Fibroblast of lung (primary cell): ENCODE results near the gene SUPT4H1. TPM values are rescaled to one million over a fixed set of nuclear protein-coding genes. Genes with fewer than 3 reads are reported as not detected.

Source experiments
- DNase-seq, 2 donors: peaks; one replicate each; pipeline versions ENCODE4 v3.0.0 to v3.0.0-alpha.2; 2010; ENCODE audit warnings: low read depth in 2 of 2
- H2AFZ ChIP-seq: 2 replicates; pipeline ENCODE4 v1.5.1; 2012; ENCODE audit warnings: low read length, control low read depth, inconsistent platforms
- H3K27ac ChIP-seq: 2 replicates; pipeline ENCODE4 v1.5.1; 2011; ENCODE audit warnings: low read length, control low read depth; ENCODE audit not compliant: insufficient read depth
- H3K27me3 ChIP-seq: 2 replicates; pipeline ENCODE4 v1.5.1; 2011; ENCODE audit warnings: mild to moderate bottlenecking, low read length; ENCODE audit not compliant: control insufficient read depth, insufficient read depth
- H3K36me3 ChIP-seq: 2 replicates; pipeline ENCODE4 v1.5.1; 2011; ENCODE audit warnings: low read length; ENCODE audit not compliant: control insufficient read depth, insufficient read depth
- H3K4me1 ChIP-seq: 2 replicates; pipeline ENCODE4 v1.5.1; 2011; ENCODE audit warnings: low read length; ENCODE audit not compliant: control insufficient read depth, insufficient read depth; ENCODE audit errors: extremely low read depth
- H3K4me2 ChIP-seq: 2 replicates; pipeline ENCODE4 v1.5.1; 2011; ENCODE audit warnings: low read length, control low read depth; ENCODE audit not compliant: insufficient read depth; ENCODE audit errors: extremely low read depth
- H3K4me3 ChIP-seq, 4 experiments: fragments of 200-600 bp in 1 of 4; sonication (generic) in 1 of 4; replicated peaks in 1 of 4; 2 replicates each; pipeline ENCODE4 v1.5.1; 2011 to 2016; ENCODE audit warnings: low read length in 4 of 4, low read depth in 3 of 4, mild to moderate bottlenecking in 3 of 4, control low read depth in 2 of 4, inconsistent platforms in 1 of 4, mixed read lengths in 1 of 4; ENCODE audit not compliant: insufficient read depth in 1 of 4; ENCODE audit errors: control extremely low read depth in 1 of 4
- H3K79me2 ChIP-seq: 2 replicates; pipeline ENCODE4 v1.5.1; 2012; ENCODE audit warnings: mild to moderate bottlenecking, low read length, inconsistent platforms; ENCODE audit not compliant: control insufficient read depth, insufficient read depth
- H3K9ac ChIP-seq: 2 replicates; pipeline ENCODE4 v1.5.1; 2011; ENCODE audit warnings: mild to moderate bottlenecking, low read length, control low read depth; ENCODE audit not compliant: insufficient read depth
- H3K9me3 ChIP-seq: 2 replicates; pipeline ENCODE4 v1.5.1; 2012; ENCODE audit warnings: low read depth, low read length; ENCODE audit not compliant: control insufficient read depth, insufficient read depth
- H4K20me1 ChIP-seq: 2 replicates; pipeline ENCODE4 v1.5.1; 2011; ENCODE audit warnings: low read length; ENCODE audit not compliant: control insufficient read depth, insufficient read depth; ENCODE audit errors: extremely low read depth
- EZH2 ChIP-seq: IDR thresholded peaks from 2 replicates; pipeline ENCODE4 v1.5.1; 2012; ENCODE audit warnings: low read length, control low read depth, mild to moderate bottlenecking; ENCODE audit errors: missing control alignments
- polyA plus RNA-seq, 2 donors: library from polyadenylated mRNA; depleted of rRNA in 1 of 2; stranded (reverse) in 1 of 2; unstranded in 1 of 2; fragments of >200 nt; gene quantifications; 2 replicates each; pipeline ENCODE4 v1.2.1, GENCODE V29; 2011 to 2012; ENCODE audit warnings: missing spikeins in 1 of 2
- total RNA-seq: library from RNA; depleted of rRNA; stranded (reverse); fragments of >200 nt; gene quantifications from 2 replicates; pipeline ENCODE4 v1.2.1, GENCODE V29; 2014
- TF ChIP-seq, protein P1 (sequence below), 2 donors: IDR thresholded peaks in 1 of 2; conservative IDR thresholded peaks in 1 of 2; 1 replicate in 1 of 2; 2 replicates in 1 of 2; pipeline ENCODE4 v1.5.1; 2011 to 2012; ENCODE audit warnings: low read length in 2 of 2, control low read depth in 1 of 2, inconsistent platforms in 1 of 2, low read depth in 1 of 2, mild to moderate bottlenecking in 1 of 2

Gene SUPT4H1
- total and polyA plus RNA-seq, 2 donors (not counting 1 experiment from before 2014, with no cell fraction given): 41.9 to 207 TPM

DNA sequence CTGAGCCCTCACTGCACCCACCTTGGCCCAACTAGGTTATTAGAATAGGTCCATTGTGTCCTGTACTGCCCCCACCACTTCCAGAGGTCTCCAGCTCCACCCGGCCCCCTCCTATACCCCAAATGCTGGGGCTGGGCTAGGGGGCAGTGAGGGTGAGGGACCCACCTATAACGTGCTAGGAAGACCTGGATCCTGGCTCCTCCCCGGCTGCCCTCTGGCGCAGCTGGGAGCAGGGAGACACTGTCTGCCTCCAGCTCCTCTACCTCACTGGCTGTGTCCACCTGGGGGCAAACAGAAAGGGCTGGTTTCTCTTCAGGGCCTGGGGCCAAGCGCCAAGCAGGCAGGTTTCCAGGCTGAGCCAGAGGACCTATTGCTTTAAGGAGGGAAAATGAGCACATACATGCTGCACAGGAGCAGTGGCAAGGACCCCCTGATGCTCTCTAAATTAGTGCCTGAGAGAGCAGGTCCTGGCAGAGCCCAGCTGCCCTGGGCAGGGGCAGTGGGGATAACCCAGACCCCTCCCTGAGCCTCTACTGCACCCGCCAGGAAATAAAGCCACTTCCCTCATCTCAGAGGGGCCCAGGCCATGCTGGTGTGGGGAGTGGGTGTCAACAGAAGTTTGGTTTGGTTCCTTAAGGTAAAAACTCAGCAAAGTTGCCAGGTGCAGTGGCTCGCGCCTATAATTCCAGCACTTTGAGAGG, 35.6 kb downstream of the SUPT4H1 start:
- Histone ChIP-seq H4K20me1 (no peaks in the 10 kb centered on the region), H3K9ac (no peak overlapping the region), H3K9me3 (no peaks in the 10 kb centered on the region), H3K27ac (no peak overlapping the region), H3K36me3 (no peaks in the 10 kb centered on the region), H2AFZ (no peak overlapping the region), H3K4me3 (no peak overlapping the region), H3K4me1 (no peaks in the 10 kb centered on the region), H3K79me2 (no peaks in the 10 kb centered on the region), H3K27me3 (no peaks in the 10 kb centered on the region), H3K4me2 (no peak overlapping the region)
- no peak for DNase-seq
- TF ChIP-seq EZH2: no peak
- TF ChIP-seq, protein P1, sequence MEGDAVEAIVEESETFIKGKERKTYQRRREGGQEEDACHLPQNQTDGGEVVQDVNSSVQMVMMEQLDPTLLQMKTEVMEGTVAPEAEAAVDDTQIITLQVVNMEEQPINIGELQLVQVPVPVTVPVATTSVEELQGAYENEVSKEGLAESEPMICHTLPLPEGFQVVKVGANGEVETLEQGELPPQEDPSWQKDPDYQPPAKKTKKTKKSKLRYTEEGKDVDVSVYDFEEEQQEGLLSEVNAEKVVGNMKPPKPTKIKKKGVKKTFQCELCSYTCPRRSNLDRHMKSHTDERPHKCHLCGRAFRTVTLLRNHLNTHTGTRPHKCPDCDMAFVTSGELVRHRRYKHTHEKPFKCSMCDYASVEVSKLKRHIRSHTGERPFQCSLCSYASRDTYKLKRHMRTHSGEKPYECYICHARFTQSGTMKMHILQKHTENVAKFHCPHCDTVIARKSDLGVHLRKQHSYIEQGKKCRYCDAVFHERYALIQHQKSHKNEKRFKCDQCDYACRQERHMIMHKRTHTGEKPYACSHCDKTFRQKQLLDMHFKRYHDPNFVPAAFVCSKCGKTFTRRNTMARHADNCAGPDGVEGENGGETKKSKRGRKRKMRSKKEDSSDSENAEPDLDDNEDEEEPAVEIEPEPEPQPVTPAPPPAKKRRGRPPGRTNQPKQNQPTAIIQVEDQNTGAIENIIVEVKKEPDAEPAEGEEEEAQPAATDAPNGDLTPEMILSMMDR (conservative IDR thresholded peaks at IDR 0.05 in 1 of 2, IDR thresholded peaks at IDR 0.05 in 1 of 2; ENCODE audit: low read depth in 1 of 2, low read length in 2 of 2): no peak

DNA sequence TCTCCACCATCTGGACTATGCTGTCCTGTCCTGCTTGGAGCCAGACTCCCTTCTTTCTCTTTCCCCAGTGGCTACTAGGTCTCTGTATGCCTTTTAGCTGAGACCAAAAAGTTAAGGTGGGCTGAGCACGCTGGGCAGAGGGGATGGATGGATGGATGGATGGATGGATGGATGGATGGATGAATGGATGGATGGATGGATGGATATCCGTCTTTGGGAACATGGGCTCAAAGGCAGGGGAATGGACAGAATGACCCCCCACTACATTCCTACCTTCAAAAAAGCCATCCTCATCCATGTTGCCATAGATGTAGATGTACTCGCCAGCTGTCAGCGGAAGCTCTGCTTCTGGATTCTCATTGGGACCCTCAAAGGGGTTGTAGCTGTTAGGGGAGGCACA, 36.3 kb downstream of the SUPT4H1 start:
- no peak overlapping the region for H3K4me2 ChIP-seq
- no peaks in the 10 kb centered on the region for H3K27me3 ChIP-seq
- no peaks in the 10 kb centered on the region for H3K4me1 ChIP-seq
- TF ChIP-seq, protein P1 (conservative IDR thresholded peaks at IDR 0.05 in 1 of 2, IDR thresholded peaks at IDR 0.05 in 1 of 2; ENCODE audit: low read depth in 1 of 2, low read length in 2 of 2): no peak
- TF ChIP-seq EZH2: no peak
- no peak overlapping the region for H2AFZ ChIP-seq
- H3K27ac ChIP-seq: no peak overlapping the region
- H3K79me2 ChIP-seq: no peaks in the 10 kb centered on the region
- no peaks in the 10 kb centered on the region for H3K36me3 ChIP-seq
- H3K9ac ChIP-seq: no peak overlapping the region
- no peaks in the 10 kb centered on the region for H4K20me1 ChIP-seq
- H3K9me3 ChIP-seq: no peaks in the 10 kb centered on the region
- DNase-seq: no peak
- no peak overlapping the region for H3K4me3 ChIP-seq

DNA sequence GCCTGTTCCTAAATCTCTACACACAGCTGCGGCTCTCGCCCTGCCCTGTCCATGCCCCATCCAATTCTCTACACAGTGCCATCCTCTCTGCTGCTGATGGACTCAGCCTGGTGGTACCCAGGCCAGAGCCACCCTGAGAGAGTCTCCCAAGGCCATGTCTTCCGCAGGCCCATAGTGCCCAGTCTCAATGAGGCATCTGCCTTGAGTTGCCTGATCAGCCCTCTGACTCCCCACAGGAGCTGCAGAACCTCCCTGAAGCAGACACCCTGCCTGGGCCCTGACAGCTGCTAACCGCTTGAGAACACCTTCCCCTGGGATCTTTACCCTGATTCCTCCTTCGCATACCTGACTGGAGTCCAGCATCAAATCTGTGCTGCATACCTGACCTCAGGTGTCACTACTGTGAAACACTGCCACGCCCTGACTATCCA, 36.7 kb downstream of the SUPT4H1 start:
- no peak overlapping the region for H3K4me3 ChIP-seq
- TF ChIP-seq, protein P1 (conservative IDR thresholded peaks at IDR 0.05 in 1 of 2, IDR thresholded peaks at IDR 0.05 in 1 of 2; ENCODE audit: low read depth in 1 of 2, low read length in 2 of 2): no peak
- no peak for TF ChIP-seq EZH2
- no peaks in the 10 kb centered on the region for H3K27me3 ChIP-seq
- no peak overlapping the region for H3K4me2 ChIP-seq
- no peak overlapping the region for H2AFZ ChIP-seq
- H3K27ac ChIP-seq: no peak overlapping the region
- no peak for DNase-seq
- no peaks in the 10 kb centered on the region for H3K9me3 ChIP-seq
- no peaks in the 10 kb centered on the region for H4K20me1 ChIP-seq
- H3K4me1 ChIP-seq: no peaks in the 10 kb centered on the region
- no peaks in the 10 kb centered on the region for H3K79me2 ChIP-seq
- no peaks in the 10 kb centered on the region for H3K36me3 ChIP-seq
- no peak overlapping the region for H3K9ac ChIP-seq
